Limb (tissue), 2 donors: ENCODE data around the gene RBM45.

Experiments used
- DNase-seq, 2 donors: peaks; one replicate each; pipeline ENCODE4 v3.0.0-alpha.2; 2016; ENCODE audit errors: extremely low spot score in 2 of 2

RBM45 gene

GRCh38 chr2:178159966-178160365 lies 47.7 kb downstream of the RBM45 start:
- no peak for DNase-seq

GRCh38 chr2:178160601-178161000 lies 48.4 kb downstream of the RBM45 start:
- DNase-seq, result no peak

GRCh38 chr2:178163395-178163794 lies 51.2 kb downstream of the RBM45 start:
- DNase-seq, result no peak

GRCh38 chr2:178163911-178164310 lies 51.7 kb downstream of the RBM45 start:
- no peak for DNase-seq

GRCh38 chr2:178173657-178174056 lies 61.4 kb downstream of the RBM45 start:
- no peak for DNase-seq

GRCh38 chr2:178177066-178177679 lies 64.9 kb downstream of the RBM45 start:
- no peak for DNase-seq
